DND-41 (cell line): ENCODE results near the gene SLC35F3.

ENCODE experiments used
- ATAC-seq: fragments of 200-7000 bp; cut with Tn5 transposase; 3 replicates; pipeline ENCODE4 v1.9.1; 2021; ENCODE audit warnings: low read depth; ENCODE audit not compliant: insufficient read depth
- DNase-seq: peaks from one replicate; pipeline ENCODE4 v3.0.0-alpha.2; 2020
- H2AFZ ChIP-seq: 2 replicates; pipeline ENCODE4 v1.6.0; 2012; ENCODE audit warnings: low read depth, low read length
- H3K27ac ChIP-seq: 2 replicates; pipeline ENCODE4 v1.5.1; 2012; ENCODE audit warnings: low read length, inconsistent platforms
- H3K27me3 ChIP-seq: fragments of 200-600 bp; sonication (generic); 2 replicates; pipeline ENCODE4 v1.6.0; 2012; ENCODE audit warnings: low read length, mild to moderate bottlenecking, inconsistent platforms; ENCODE audit not compliant: insufficient read depth, poor library complexity
- H3K36me3 ChIP-seq: 2 replicates; pipeline ENCODE4 v1.5.1; 2012; ENCODE audit warnings: low read length, inconsistent platforms; ENCODE audit not compliant: insufficient read depth
- H3K4me1 ChIP-seq: 2 replicates; pipeline ENCODE4 v1.5.1; 2012; ENCODE audit warnings: mild to moderate bottlenecking, low read length; ENCODE audit not compliant: insufficient read depth
- H3K4me2 ChIP-seq: 2 replicates; pipeline ENCODE4 v1.6.0; 2012; ENCODE audit warnings: mild to moderate bottlenecking, moderate library complexity, low read length, inconsistent platforms; ENCODE audit not compliant: insufficient read depth
- H3K4me3 ChIP-seq, 2 experiments: fragments of 200-600 bp in 1 of 2; shearing (Covaris generic) in 1 of 2; 2 replicates each; pipeline ENCODE4 v1.5.1; 2012 to 2016; ENCODE audit warnings: inconsistent platforms in 2 of 2, low read length in 2 of 2, mild to moderate bottlenecking in 2 of 2, low read depth in 1 of 2, moderate library complexity in 1 of 2
- H3K79me2 ChIP-seq: 2 replicates; pipeline ENCODE4 v1.6.0; 2012; ENCODE audit warnings: low read length, inconsistent platforms; ENCODE audit not compliant: insufficient read depth
- H3K9ac ChIP-seq: 2 replicates; pipeline ENCODE4 v1.6.0; 2012; ENCODE audit warnings: low read depth, mild to moderate bottlenecking, inconsistent platforms, low read length, moderate library complexity
- H3K9me3 ChIP-seq: 2 replicates; pipeline ENCODE4 v1.5.1; 2012; ENCODE audit warnings: low read length, moderate library complexity, mild to moderate bottlenecking, inconsistent platforms; ENCODE audit not compliant: insufficient read depth, severe bottlenecking
- H4K20me1 ChIP-seq: 2 replicates; pipeline ENCODE4 v1.6.0; 2012; ENCODE audit warnings: low read length; ENCODE audit not compliant: insufficient read depth
- EZH2 ChIP-seq: IDR thresholded peaks from 3 replicates; pipeline ENCODE4 v1.6.1; 2012; ENCODE audit warnings: borderline replicate concordance, low read depth, mild to moderate bottlenecking, moderate library complexity, low read length, inconsistent platforms; ENCODE audit not compliant: severe bottlenecking
- TF ChIP-seq, protein P1 (sequence below): IDR thresholded peaks from 2 replicates; pipeline ENCODE4 v1.5.1; 2012; ENCODE audit warnings: borderline replicate concordance, low read length, moderate library complexity, mild to moderate bottlenecking; ENCODE audit not compliant: poor library complexity, severe bottlenecking; ENCODE audit errors: extremely low read depth

SLC35F3 gene

DNA sequence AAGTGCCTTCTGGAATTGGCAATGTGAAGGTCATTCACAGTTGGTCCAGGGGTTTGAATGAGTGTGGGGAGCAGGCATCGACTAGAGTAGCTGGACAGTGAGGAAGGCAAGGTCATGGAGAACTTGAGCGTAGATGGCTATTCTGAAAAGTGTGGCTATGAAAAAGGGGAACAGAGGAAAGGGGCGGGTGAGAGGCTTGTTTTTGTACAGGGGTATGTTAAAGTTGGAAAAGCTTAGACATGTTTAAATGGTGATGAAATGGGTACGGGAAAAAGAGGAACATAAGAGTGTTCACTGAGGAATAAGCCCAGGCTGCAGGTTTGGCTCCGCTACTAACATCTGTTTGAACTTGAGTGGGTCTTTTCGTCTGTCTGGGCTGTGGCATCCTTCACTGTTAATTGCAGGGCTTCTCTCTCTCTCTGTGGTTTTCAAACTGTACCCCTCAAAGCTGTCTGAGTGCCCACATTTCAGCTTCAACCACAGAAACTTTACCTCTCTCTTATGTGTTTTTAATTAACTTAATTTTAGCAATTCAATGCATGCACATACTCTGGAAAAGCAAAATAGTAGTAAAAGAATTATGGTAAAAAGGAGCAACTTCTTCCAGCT is 398.0 kb downstream of the SLC35F3 start:
- no peaks in the 10 kb centered on the region for H4K20me1 ChIP-seq
- H3K9me3 ChIP-seq: no peaks in the 10 kb centered on the region
- H3K79me2 ChIP-seq: no peaks in the 10 kb centered on the region
- H2AFZ ChIP-seq: no peak overlapping the region
- DNase-seq (peak; percentile 44), ATAC-seq (peak; percentile 91)
- H3K36me3 ChIP-seq: no peaks in the 10 kb centered on the region
- no peak overlapping the region for H3K27ac ChIP-seq
- TF ChIP-seq, protein P1, sequence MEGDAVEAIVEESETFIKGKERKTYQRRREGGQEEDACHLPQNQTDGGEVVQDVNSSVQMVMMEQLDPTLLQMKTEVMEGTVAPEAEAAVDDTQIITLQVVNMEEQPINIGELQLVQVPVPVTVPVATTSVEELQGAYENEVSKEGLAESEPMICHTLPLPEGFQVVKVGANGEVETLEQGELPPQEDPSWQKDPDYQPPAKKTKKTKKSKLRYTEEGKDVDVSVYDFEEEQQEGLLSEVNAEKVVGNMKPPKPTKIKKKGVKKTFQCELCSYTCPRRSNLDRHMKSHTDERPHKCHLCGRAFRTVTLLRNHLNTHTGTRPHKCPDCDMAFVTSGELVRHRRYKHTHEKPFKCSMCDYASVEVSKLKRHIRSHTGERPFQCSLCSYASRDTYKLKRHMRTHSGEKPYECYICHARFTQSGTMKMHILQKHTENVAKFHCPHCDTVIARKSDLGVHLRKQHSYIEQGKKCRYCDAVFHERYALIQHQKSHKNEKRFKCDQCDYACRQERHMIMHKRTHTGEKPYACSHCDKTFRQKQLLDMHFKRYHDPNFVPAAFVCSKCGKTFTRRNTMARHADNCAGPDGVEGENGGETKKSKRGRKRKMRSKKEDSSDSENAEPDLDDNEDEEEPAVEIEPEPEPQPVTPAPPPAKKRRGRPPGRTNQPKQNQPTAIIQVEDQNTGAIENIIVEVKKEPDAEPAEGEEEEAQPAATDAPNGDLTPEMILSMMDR: no peak
- no peak for TF ChIP-seq EZH2
- peaks cover 10% of the 10 kb centered on the region for H3K4me1 ChIP-seq
- no peak overlapping the region for H3K4me3 ChIP-seq
- H3K27me3 ChIP-seq: no peaks in the 10 kb centered on the region
- no peak overlapping the region for H3K9ac ChIP-seq
- H3K4me2 ChIP-seq: no peak overlapping the region

- Histone ChIP-seq H3K4me1 (peaks cover 10% of the 10 kb centered on the region), H3K36me3 (no peaks in the 10 kb centered on the region)
Measured at GRCh38 chr1:234303231-234303630, 398.8 kb downstream of the SLC35F3 start.

GRCh38 chr1:234307726-234308125 is 403.2 kb downstream of the SLC35F3 start:
- H3K4me1 ChIP-seq: no peaks in the 10 kb centered on the region; the same call in 1 of the 2 replicates
- no peak overlapping the region for H3K4me2 ChIP-seq
- ATAC-seq: no peak
- no peaks in the 10 kb centered on the region for H3K36me3 ChIP-seq
- H3K4me3 ChIP-seq: no peak overlapping the region
- no peaks in the 10 kb centered on the region for H4K20me1 ChIP-seq
- TF ChIP-seq, protein P1: no peak
- no peak for TF ChIP-seq EZH2
- no peaks in the 10 kb centered on the region for H3K27me3 ChIP-seq
- no peaks in the 10 kb centered on the region for H3K9me3 ChIP-seq
- H2AFZ ChIP-seq: no peak overlapping the region
- H3K27ac ChIP-seq: no peak overlapping the region
- no peak for DNase-seq
- no peak overlapping the region for H3K9ac ChIP-seq
- H3K79me2 ChIP-seq: no peaks in the 10 kb centered on the region

More at GRCh38 chr1:234303231-234303630, 398.8 kb downstream of the SLC35F3 start:
- Histone ChIP-seq H3K27ac (no peak overlapping the region), H3K4me2 (no peak overlapping the region), H3K9ac (no peak overlapping the region), H3K79me2 (no peaks in the 10 kb centered on the region), H4K20me1 (no peaks in the 10 kb centered on the region), H3K27me3 (no peaks in the 10 kb centered on the region), H3K9me3 (no peaks in the 10 kb centered on the region), H3K4me3 (no peak overlapping the region), H2AFZ (no peak overlapping the region)
- no peak for ATAC-seq
- no peak for TF ChIP-seq EZH2
- TF ChIP-seq, protein P1: no peak
- DNase-seq: no peak
